HG02884 (cell line): Measurements from ENCODE around the gene UBN1.
A peak's percentile ranks its signal among the peaks of the same experiment; 100 is the strongest.

Experiments
- ATAC-seq: cut with Tn5 transposase; IDR thresholded peaks from one replicate; pipeline ENCODE4 v1.9.1; 2021; ENCODE audit warnings: mild to moderate bottlenecking, moderate library complexity; ENCODE audit not compliant: unreplicated experiment

Gene UBN1

GRCh38 chr16:4814046-4814445 lies 33.2 kb upstream of the UBN1 start:
- no peak for ATAC-seq

- no peak for ATAC-seq
Measured at GRCh38 chr16:4814542-4815173, 32.6 kb upstream of the UBN1 start.

GRCh38 chr16:4820652-4821051 lies 26.6 kb upstream of the UBN1 start:
- ATAC-seq: no peak

- no peak for ATAC-seq
Measured at GRCh38 chr16:4825196-4825595, 22.1 kb upstream of the UBN1 start.

GRCh38 chr16:4826526-4826925 lies 20.8 kb upstream of the UBN1 start:
- no peak for ATAC-seq

- no peak for ATAC-seq
Measured at GRCh38 chr16:4826980-4827379, 20.3 kb upstream of the UBN1 start.

GRCh38 chr16:4828567-4829321 lies 18.5 kb upstream of the UBN1 start:
- ATAC-seq: no peak

GRCh38 chr16:4830408-4830807 lies 16.9 kb upstream of the UBN1 start:
- ATAC-seq: no peak

- no peak for ATAC-seq
Measured at GRCh38 chr16:4831616-4832015, 15.7 kb upstream of the UBN1 start.

GRCh38 chr16:4832698-4833343 lies 14.5 kb upstream of the UBN1 start:
- no peak for ATAC-seq

- ATAC-seq: no peak
Measured at GRCh38 chr16:4833584-4833983, 13.7 kb upstream of the UBN1 start.

GRCh38 chr16:4836727-4837126 lies 10.6 kb upstream of the UBN1 start:
- ATAC-seq: no peak

- ATAC-seq: no peak
Measured at GRCh38 chr16:4837733-4838501, 9.4 kb upstream of the UBN1 start.

- no peak for ATAC-seq
Measured at GRCh38 chr16:4839942-4840341, 7.3 kb upstream of the UBN1 start.

GRCh38 chr16:4840984-4841383 lies 6.3 kb upstream of the UBN1 start:
- no peak for ATAC-seq

- ATAC-seq: peak; percentile 14
Measured at GRCh38 chr16:4846503-4846900, 779 bp upstream of the UBN1 start.

GRCh38 chr16:4847774-4848587 lies 700 bp downstream of the UBN1 start:
- ATAC-seq: peak; percentile 12

- no peak for ATAC-seq
Measured at GRCh38 chr16:4850211-4850610, 2.9 kb downstream of the UBN1 start.

- no peak for ATAC-seq
Measured at GRCh38 chr16:4852221-4852872, 5.1 kb downstream of the UBN1 start.

- ATAC-seq: no peak
Measured at GRCh38 chr16:4855371-4855770, 8.1 kb downstream of the UBN1 start.
